ENCODE measurements around the gene LILRB5.
"Not testable (repeated sequence)": the region's sequence is repeated elsewhere in the genome, so short reads cannot be mapped to it uniquely, and the experiment has no call there.

LILRB5 gene

GRCh38 chr19:54279406-54279962, 22.4 kb upstream of the LILRB5 start:
- no peak for DNase-seq (ENCODE audit: low read depth)
- H3K4me3 ChIP-seq (ENCODE audit: low read length) = no peak overlapping the region
- no peak for TF ChIP-seq CTCF (conservative IDR thresholded peaks at IDR 0.05; ENCODE audit: low read depth, low read length)

- not testable (repeated sequence) for DNase-seq (ENCODE audit: low read depth); H3K4me3 ChIP-seq (ENCODE audit: low read length)
Measured at GRCh38 chr19:54278571-54279195, 21.6 kb upstream of the LILRB5 start.

- DNase-seq (ENCODE audit: low read depth); H3K4me3 ChIP-seq (ENCODE audit: low read length): not testable (repeated sequence)
Measured at GRCh38 chr19:54278056-54278455, 21.0 kb upstream of the LILRB5 start.

GRCh38 chr19:54277111-54277615, 20.1 kb upstream of the LILRB5 start:
- not testable (repeated sequence) for H3K4me3 ChIP-seq (ENCODE audit: low read length); DNase-seq (ENCODE audit: low read depth)

GRCh38 chr19:54275951-54276350, 18.9 kb upstream of the LILRB5 start:
- no peak for TF ChIP-seq CTCF (conservative IDR thresholded peaks at IDR 0.05; ENCODE audit: low read depth, low read length)
- DNase-seq (ENCODE audit: low read depth) = no peak
- H3K4me3 ChIP-seq (ENCODE audit: low read length) = no peak overlapping the region

- DNase-seq (ENCODE audit: low read depth); H3K4me3 ChIP-seq (ENCODE audit: low read length): not testable (repeated sequence)
Measured at GRCh38 chr19:54274516-54274915, 17.4 kb upstream of the LILRB5 start.

GRCh38 chr19:54273821-54274220, 16.7 kb upstream of the LILRB5 start:
- DNase-seq (ENCODE audit: low read depth) = no peak
- H3K4me3 ChIP-seq (ENCODE audit: low read length) = no peak overlapping the region
- TF ChIP-seq CTCF (conservative IDR thresholded peaks at IDR 0.05; ENCODE audit: low read depth, low read length) = no peak

GRCh38 chr19:54272181-54272580, 15.1 kb upstream of the LILRB5 start:
- not testable (repeated sequence) for DNase-seq (ENCODE audit: low read depth); H3K4me3 ChIP-seq (ENCODE audit: low read length)

GRCh38 chr19:54271587-54271986, 14.5 kb upstream of the LILRB5 start:
- not testable (repeated sequence) for H3K4me3 ChIP-seq (ENCODE audit: low read length); DNase-seq (ENCODE audit: low read depth)

- TF ChIP-seq CTCF (conservative IDR thresholded peaks at IDR 0.05; ENCODE audit: low read depth, low read length) = no peak
- no peak overlapping the region for H3K4me3 ChIP-seq (ENCODE audit: low read length)
- DNase-seq (ENCODE audit: low read depth) = no peak
Measured at GRCh38 chr19:54271106-54271505, 14.0 kb upstream of the LILRB5 start.

Data from retinal pigment epithelial cell (primary cell).